NCI-H1417 treated with DMSO at 0.1 percent for 48 hours (cell line): ENCODE measurements around the gene FGFR1OP2.
"Not testable (repeated sequence)": the region's sequence is repeated elsewhere in the genome, so short reads cannot be mapped to it uniquely, and the experiment has no call there.

Experiments used
- DNase-seq: peaks from one replicate; lab custom pipeline; 2025; lab: John Stamatoyannopoulos, UW

The FGFR1OP2 gene

DNA sequence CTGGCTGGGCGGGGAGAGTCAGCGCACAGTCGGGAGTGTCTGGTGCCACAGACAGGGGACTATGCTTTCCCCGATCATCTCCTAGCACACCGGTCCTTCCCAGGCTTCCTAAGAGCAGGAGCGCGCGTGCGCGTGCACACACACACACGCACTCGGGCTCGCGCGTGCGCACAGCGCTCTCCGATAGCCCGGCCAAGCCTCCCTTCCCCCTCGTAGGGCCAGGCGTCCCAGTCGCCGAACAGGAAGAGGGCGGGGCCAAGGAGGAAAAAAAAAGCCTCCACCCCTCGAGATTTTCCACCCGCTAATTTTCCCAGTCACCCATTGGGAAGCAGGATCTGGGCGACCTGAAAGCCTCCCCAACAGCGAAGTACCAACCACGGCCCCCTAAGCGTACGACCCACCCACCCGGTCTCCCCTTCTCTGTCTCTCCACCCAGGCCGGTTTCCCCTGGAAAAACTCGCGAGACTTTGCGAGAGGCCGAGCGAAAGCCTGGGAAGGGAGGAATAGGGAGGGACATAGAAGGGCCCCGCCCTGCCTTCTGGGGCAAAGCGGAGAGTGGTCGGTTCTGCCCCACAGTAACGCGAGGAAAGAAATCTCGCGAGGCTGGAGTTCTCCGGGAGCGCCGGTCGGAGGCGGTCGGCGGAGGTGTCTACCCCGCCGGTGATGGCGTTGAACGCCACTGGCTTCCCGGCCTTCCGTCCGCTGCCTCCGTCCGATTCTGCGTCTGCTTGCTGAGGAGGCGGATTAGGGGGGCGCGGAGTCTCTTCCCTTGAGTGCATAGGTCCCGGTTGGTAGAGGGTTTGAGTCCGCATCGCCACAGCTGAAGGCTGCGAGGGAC lies at the start of gene FGFR1OP2, which contains the start of gene INTS13:
TSS of gene FGFR1OP2 (plus strand) at position 608 of the 838 bp plus-strand sequence. CDS start 15,689 bp downstream, outside the sequence.
TSS of gene INTS13 (minus strand) at position 119 of the 838 bp plus-strand sequence. CDS start 1,178 bp downstream, outside the sequence.
- peak; percentile 96 for DNase-seq

DNA sequence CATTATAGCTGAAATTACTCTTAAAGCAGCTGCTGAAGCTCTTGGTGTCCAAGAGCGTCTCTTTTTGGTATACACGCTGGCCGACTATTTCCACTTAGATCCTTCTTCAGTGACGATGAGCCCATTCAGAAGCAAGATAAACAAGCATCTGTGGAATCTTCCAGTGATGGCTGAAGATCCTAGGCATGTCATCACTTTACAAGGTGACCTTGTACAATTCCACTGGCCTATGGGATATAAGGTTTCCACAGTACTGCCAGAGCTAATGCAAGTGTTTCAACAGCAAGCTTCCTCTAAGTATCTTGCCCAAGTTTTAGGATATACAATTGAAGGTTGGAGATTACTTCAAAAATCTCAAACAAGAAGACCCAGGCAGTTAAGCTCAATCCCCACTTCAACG lies 47.5 kb upstream of the FGFR1OP2 start:
- DNase-seq = no peak

DNA sequence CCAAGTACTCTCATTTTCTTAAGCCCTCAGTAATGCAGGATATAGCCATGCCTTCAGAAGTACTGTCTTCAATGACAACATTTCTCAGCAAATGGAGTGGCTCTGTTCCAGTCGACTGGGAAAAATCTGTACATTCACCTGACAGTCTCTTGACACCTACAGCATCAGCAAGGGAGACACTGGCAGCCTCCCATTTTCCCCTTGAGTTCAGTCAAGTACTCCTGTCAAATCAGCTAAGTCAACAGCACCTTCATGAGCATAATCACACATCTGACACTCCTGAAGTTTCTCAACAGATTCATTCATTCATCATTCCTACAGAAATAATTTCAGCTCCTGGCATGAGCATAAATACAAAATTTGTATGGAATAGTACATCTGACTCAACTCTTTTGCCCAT lies 46.6 kb upstream of the FGFR1OP2 start:
- no peak for DNase-seq

DNA sequence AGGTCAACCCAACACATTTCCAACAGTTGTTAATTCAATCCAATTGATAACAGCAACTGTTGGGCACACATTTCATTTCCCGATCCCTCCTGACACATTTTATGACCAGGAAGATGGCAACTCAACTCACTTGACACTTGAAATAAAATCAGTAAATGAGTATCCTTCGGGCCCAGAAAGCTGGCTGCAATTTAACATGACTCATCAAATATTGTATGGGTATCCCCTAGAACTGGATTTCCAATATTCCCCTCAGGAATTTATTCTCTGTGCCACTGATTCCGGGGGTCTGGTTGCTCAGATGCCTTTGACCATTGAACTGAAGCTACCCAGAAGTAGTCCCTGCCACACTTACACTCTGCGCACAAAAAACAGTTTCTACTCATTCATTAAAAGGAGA lies 42.6 kb upstream of the FGFR1OP2 start:
- DNase-seq = no peak

DNA sequence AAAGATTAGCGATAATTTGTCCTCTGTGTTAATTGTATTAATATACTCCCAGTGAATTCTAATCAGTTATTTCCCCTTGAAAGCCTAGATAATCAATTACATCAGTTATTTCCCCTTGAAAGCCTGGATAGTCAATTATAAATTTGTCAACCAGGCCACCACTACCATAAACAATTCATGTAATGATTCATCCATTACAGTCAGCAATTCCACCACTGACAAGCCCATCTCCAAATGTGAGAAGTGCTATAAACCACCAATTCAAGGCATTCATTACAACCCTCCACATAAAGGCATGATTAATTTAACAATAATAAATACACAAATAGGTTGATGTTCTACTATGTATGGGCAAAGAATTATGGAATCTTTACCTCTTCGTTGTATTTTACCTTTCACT lies 41.4 kb upstream of the FGFR1OP2 start:
- DNase-seq = no peak

DNA sequence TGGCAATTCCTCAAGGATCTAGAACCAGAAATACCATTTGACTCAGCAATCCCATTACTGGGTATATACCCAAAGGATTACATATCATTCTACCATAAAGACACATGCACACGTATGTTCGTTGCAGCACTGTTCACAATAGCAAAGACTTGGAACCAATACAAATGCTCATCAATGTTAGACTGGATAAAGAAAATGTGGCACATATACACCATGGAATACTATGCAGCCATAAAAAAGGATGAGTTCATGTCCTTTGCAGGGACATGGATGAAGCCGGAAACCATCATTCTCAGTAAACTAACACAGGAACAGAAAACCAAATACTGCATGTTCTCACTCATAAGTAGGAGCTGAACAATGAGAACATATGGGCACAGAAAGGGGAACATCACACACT lies 34.9 kb upstream of the FGFR1OP2 start:
- DNase-seq = not testable (repeated sequence)

DNA sequence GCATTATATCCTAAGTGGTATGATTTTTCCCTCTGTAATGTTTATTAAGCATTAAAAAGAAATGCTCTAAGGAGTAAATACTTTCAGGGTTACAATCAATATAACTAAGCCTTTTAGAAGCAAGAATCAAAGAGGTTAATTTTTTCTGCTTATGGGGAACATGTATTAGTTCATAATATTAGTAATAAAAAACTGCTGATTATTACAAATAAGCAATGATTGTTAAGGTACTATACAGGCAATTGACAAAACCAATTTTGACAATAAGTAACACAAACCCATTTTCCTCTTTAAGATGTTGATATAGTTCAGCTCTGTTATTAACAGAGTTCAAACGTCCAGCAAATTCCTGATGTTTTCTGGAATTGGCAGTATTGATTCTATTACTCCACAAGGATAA lies 32.2 kb upstream of the FGFR1OP2 start:
- no peak for DNase-seq

DNA sequence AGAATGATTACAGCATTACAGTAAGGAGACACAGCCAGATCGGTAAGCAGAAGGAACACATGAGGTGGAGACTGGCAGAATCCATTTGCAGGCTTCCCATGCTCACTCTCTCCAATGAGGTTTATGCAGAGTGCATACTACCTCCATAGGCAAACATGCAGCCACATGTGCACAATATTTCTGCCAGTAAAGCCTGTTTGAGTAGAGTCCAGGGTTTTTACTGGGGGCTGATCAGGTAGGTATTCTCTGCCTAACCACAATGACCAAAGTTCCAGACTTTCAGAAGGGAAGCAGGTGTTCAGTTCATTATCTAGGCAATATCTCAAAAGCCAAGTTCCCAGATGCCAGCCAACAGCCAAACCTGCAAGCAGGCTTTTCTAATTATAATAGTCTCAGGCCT lies 31.6 kb upstream of the FGFR1OP2 start:
- no peak for DNase-seq

DNA sequence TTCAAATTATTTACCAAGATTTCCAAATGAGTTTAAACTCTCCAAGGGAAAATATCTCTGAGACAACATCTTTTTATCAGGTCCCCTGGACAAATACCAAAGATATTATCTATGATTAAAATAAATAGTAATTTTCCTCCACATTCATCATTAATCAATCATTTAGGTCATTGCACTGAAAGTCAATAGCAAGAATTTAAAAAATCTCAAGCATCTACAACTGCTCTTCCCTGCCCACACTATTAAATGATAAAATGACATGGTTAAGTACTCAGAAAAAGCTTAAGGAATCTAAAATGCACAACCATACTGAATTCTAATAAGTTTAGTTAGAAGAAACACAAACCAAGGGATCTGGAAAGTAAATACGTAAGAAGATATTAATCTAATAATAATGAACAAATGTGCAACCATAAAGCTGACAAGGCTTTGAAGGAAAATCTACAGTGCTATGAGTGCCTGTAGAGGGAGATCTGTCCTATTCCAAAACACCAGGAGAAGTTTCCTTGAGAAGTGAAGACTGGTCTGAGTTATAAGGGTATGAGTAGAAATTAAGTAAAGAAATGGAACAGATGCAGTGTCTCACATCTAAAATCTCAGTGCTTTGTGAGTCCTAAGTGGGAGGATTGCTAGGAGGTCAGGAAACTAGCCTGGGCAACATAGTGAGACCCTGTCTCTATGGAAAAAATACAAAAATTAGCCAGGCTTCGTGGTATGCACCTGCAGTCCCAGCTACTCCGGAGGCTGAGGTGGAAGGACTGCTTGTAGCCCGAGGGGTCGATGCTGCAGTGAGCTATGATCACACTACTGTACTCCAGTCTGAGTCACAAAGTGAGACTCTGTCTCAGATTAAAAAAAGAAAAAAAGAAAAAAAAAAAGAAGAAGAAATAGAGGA lies 19.7 kb upstream of the FGFR1OP2 start:
- DNase-seq = no peak

DNA sequence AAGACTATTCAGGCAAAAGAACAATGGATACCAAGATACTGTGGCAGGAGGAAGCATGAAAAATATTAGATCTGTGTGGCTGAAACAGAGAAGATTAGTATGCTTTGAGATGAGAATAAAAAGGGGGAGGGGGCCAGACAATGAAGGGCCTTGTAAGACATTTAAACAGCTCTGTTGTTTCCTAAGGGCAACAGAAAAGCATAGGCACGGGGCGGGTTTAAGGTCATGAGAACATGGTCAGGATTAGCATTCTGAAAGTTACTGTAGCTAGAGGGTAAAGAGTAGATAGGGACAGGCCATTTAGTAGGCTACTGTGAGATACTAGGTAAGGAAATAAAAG lies 19.1 kb upstream of the FGFR1OP2 start:
- DNase-seq = no peak

DNA sequence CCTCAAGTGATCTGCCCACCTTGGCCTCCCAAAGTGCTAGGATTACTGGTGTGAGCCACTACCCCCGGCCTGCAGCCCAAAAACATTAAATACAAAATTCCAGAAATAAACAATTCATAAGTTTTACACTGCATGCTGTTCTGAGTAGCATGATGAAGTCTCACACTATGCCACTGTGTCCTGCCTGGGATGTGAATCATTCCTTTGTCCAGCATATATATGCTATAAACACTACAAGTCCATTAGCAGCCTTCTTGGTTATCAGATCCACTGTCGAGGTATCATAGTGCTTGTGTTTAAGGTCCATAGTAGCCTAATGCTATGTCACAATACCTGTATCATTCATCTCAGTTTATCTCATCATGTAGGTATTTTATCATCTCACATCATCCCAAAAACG lies 16.4 kb upstream of the FGFR1OP2 start:
- no peak for DNase-seq

DNA sequence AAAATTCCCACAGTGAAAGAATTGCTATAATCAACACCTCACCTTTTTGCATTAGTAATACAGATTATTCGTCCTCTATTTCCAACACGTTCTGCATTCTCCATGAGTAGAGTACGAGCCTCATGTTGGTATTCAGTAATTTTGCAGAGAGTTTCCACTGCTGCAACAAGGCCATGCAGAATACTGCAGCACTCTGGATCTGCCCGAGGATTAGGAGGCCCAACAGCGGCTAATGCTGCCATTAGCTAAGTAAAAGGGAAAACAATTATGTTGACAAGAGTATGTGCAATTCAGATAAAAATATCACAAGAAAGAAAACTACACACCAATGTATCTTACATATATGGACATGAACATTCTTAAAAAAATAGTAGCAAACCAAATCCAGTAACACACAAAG lies 9.6 kb upstream of the FGFR1OP2 start:
- no peak for DNase-seq

DNA sequence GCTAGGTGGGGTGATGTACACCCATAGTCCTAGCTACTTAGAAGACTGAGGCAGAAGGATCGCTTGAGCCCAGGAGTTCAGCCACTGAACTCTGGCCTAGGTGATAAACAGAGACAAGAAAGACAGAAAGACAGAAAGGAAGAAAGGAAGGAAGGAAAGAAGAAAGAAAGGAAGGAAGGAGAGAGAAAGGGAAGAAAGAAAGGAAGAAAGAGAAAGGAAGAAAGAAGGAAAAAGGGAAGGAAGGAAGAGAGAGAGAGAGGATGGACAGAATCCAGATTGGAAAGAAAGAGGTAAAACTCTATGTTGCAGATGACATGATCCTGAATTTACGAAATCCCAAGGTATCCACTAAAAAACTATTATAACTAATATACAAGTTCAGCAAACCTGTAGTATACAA lies 8.7 kb upstream of the FGFR1OP2 start:
- no peak for DNase-seq

DNA sequence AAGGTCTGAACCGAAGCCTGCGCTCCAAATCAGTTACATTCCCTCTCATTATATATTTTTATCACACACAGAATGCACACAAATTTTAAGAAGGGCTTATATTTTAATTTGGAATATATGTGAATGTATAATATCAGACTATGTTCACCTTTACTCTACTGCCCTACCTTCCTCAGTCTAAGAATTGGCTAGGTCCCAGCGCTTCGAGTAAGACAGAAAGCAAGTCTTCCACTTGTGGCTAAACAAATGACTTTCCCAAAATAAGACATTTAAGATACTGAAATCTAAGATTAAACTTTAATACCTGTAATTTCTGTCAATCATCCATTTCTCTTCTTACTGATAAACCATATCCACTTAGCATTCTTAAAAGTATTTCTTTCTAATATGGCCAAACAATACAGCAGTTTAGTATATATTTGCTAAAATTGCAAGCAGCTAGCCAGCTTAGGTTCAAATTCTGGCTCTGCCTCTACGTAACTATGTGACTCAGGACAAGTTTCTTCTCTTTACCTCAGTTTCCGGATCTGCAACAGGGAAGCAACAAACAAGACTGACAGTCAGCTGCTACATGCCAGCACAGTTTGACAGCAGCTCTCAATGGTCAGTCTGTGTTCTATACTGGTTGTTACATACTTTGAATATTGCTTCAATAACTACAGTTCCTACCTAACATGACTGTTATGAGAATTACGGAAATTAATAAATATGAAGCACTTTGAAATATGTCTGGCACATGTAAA lies 2.5 kb upstream of the FGFR1OP2 start:
- DNase-seq = no peak

DNA sequence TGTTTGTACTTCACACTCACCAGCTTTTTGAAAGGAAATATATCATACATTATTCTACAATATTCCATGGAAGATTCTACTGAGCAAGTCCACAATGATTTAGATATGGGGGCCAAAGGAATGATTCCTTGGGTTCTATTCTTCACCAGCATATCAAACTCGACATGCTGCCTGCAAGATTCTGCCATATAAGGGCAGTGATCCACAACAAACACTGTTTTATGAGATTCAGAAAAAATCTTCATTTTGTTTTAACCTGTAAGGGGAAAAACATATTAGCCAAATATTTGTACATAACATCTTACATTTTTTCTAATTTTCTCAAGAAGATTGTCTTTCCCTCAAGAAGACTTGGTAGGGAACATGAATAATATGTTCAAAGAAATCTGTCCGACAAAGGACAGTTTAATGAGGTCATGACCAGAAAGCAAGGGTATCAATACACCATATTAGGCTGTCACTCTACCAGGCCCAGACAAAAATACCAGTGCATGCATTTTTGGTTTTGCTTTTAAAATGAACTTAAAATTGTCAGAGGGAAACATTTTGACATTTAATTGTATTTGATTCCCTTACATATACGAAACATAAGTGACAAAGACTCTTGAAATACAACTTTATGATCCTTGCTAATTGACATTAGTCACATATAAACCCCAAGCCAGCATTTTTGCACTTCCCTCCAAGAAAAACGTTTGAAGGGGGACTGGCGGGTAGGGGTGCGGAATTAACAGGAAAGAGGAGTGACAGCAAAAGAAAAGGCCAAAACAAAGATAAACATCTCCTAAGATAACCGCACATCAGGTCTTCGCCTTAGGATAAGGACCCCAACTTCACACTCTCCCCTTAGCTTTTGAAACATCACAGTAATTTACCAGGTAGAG lies 1.5 kb upstream of the FGFR1OP2 start:
- no peak for DNase-seq

DNA sequence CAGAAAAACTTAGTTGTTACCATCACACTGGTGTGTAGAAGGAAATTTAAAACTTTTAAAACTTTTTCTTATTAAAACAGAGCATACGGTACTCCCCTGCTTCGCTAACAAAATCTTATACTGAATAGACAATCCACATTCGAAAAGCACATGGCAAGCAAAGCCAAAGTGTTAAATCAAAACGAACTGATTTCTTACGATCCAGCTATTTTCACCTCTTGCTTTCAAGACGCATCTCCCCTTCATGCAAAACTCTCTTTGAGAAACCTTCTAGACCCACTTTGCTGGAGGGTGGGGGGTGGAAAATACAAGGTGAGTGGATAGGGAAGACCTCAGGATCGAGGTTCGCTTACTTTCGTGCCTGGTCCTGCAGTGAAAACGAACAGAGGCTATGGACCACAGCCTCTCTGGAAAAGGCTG lies 817 bp upstream of the FGFR1OP2 start:
- DNase-seq = no peak

DNA sequence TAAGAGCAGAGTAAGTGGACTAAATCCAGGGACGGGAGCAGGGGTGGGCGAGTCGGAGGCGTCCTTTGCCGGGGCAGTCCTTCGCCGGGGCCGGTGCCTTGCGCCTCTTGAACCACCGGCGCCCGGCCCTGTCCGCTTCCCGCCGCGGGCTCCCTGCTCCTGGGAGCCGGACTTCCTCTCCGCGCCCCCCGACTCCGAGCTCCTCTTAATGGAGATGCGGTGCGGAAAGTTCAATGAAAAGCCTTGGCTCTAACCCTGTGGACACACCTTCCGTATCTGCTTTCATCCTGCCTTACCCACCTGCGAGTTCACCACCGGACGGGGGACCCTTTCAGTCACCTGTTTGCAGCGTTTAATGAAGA lies 412 bp downstream of the FGFR1OP2 start:
- no peak for DNase-seq

DNA sequence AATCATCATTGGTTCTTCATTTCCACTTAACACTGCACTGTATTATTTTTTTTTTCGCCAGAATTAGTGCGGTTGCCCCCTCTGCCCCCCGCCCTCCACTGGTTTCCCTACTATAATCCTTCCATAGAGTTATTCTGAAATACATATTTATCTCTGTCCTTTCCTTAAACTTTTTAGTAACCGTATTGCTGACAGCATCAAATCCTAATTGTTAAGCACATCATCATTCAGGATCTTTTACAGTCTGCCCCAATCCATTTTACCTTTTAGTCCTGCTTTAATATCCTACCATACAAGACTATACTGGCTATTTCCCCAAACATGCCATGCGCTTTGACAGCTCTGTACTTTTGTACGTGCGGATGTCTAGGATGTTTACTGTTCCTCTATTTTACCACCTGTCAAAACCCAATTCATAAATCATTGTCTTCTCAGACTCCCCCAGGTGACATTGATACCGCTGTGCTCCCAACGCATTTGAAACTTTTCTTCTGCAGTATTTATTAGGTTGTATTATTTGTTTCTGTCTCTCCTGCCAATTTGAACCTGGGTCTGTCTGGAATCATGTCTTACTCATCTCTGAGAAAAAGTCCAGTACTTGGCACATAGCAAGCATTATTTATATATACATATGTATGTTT lies 1.0 kb downstream of the FGFR1OP2 start:
- DNase-seq = no peak

DNA sequence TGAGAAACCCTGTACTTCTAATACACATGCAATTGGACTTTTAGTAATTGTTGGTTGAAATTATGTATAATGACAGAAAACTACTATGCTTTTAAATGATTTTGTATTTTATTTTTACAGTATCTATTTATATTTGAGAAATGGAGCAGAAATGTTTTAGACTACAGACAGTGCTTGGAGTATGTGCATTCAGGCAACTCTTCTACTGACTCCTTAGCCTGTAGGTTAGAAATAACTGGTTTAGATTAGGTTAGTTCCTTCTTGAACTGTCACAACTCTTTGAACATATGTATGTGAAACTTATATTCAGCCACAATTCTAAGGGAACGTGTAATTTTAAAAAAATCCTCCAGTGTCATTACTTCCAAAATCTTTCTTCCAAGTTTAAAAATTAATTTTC lies 1.7 kb downstream of the FGFR1OP2 start:
- no peak for DNase-seq

DNA sequence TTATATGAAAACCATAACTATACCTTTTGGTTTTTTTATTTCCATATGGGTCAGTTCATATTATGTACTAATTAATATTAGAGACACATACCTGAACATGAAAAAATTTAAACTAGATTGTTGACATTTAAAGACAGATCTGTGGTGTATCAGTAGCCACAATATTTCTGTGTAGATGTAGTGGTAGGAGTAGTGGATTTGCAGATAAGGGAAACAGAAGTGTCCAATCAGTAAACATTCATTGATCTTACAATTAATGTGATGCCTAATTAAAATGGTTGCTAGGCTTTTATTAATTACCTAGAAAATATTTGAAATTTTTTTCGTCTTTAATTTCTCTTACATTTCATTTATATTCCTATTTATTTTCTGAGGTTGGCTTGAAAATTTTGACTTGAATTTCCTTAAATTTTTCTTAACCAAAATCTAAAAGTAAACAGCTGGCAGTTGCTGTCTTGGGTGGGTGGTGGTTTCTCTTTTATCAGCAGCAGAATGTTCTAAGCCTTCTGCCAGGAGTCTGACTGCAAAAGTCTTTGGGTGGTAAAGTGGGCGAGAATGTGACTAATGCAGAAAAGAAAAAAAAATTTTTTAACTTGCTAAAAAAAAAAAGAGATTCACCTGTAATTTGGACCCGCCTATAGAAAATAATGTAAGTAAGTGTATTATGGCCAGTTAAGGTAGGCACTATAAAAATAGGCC lies 2.4 kb downstream of the FGFR1OP2 start:
- DNase-seq = no peak
